Transverse colon (tissue), 3 donors: ENCODE data around the gene ABCA1.

Experiments used
- POLR2A ChIP-seq: fragments of 450-650 bp; IDR thresholded peaks from one replicate; pipeline ENCODE4 v1.6.1; 2016; ENCODE audit warnings: antibody characterized with exemption, mild to moderate bottlenecking, moderate library complexity
- TF ChIP-seq, protein P1 (sequence below), 5 experiments: fragments of 200-600 bp in 3 of 5; fragments of 450-650 bp in 2 of 5; sonication (generic) in 3 of 5; IDR thresholded peaks; 1 replicate in 2 of 5; 2 replicates in 3 of 5; pipeline ENCODE4 v1.5.1; 2016 to 2017; ENCODE audit warnings: antibody characterized with exemption in 5 of 5, inconsistent platforms in 3 of 5, mild to moderate bottlenecking in 2 of 5, moderate library complexity in 1 of 5

DNA sequence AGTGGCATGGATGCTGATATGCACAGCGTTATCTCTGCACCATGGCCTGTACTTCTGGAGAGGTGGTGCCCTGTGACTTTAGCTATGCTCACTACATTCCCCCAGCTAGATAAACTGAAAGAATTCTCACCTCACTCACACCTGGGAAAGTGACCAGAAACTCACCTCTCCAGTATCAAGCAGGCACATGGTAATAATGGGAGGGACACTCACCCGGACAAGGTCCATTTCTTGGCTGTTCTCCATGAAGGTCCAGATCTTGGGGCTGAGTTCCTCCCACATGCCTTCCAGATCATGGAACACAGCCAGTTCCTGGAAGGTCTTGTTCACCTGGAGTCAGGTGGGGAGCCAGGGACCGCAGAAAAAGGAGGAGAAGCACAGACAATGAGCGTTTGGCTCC is 91.2 kb downstream of the ABCA1 start:
- TF ChIP-seq, protein P1, sequence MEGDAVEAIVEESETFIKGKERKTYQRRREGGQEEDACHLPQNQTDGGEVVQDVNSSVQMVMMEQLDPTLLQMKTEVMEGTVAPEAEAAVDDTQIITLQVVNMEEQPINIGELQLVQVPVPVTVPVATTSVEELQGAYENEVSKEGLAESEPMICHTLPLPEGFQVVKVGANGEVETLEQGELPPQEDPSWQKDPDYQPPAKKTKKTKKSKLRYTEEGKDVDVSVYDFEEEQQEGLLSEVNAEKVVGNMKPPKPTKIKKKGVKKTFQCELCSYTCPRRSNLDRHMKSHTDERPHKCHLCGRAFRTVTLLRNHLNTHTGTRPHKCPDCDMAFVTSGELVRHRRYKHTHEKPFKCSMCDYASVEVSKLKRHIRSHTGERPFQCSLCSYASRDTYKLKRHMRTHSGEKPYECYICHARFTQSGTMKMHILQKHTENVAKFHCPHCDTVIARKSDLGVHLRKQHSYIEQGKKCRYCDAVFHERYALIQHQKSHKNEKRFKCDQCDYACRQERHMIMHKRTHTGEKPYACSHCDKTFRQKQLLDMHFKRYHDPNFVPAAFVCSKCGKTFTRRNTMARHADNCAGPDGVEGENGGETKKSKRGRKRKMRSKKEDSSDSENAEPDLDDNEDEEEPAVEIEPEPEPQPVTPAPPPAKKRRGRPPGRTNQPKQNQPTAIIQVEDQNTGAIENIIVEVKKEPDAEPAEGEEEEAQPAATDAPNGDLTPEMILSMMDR (IDR thresholded peaks at IDR 0.05): no peak
- no peak for TF ChIP-seq POLR2A
